ENCODE results near the gene NFATC2. TPM values are rescaled to one million over a fixed set of nuclear protein-coding genes. Genes with fewer than 3 reads are reported as not detected.
"Not testable (repeated sequence)": the region's sequence is repeated elsewhere in the genome, so short reads cannot be mapped to it uniquely, and the experiment has no call there.

NFATC2 gene
- total RNA-seq, 6 experiments from 2014 or later = 3.9 to 7.1 (median 4.7) TPM

DNA sequence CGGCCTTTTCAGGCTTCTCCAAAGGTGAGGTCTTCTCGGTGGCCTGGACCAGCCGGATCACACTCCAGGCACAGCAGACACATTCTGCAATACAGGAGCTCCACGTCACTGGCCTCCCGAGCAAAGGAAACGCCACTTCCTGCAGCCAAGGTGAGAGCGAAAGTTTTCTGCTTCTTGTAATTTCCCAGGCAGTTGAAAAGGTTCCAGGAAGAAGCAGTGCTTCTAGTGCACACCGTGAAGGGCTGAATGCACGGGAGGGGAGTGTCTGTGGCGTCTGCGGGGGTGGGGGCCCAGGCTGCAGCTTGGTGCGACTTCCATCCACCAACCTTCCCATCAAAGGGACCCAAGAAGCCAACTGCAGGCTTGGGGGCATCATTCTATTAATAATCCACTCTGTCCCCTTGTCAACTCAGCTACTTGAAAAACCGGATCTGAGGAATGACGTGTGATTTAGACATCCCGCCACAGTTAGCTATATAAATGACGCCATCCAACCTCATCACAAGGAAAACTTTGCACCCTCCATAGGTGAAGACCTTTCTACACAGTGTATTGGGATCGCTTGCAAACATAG lies 61.1 kb downstream of the NFATC2 start:
- no peak overlapping the region for H3K27ac ChIP-seq
- H3K4me3 ChIP-seq = no peak overlapping the region
- no peaks in the 10 kb centered on the region for H3K9me3 ChIP-seq
- intact Hi-C loops (cut with DNase I) = no loop called here
- no peak for DNase-seq
- ATAC-seq = no peak
- no peaks in the 10 kb centered on the region for H3K36me3 ChIP-seq
- no peaks in the 10 kb centered on the region for H3K27me3 ChIP-seq
- TF ChIP-seq CTCF (IDR thresholded peaks at IDR 0.05) = no peak
- TF ChIP-seq POLR2A (IDR thresholded peaks at IDR 0.05) = no peak
- H3K4me1 ChIP-seq = no peaks in the 10 kb centered on the region
- WGBS (ENCODE audit: insufficient coverage, low coverage, low lambda C conversion rate, missing lambda C conversion rate) = 70% methylated on average over 14 of the region's 17 CpGs

- Histone ChIP-seq H3K36me3 (no peaks in the 10 kb centered on the region), H3K9me3 (no peaks in the 10 kb centered on the region), H3K27ac (no peak overlapping the region), H3K4me1 (no peaks in the 10 kb centered on the region), H3K4me3 (no peak overlapping the region), H3K27me3 (no peaks in the 10 kb centered on the region)
- no peak for TF ChIP-seq CTCF (IDR thresholded peaks at IDR 0.05)
- no peak for TF ChIP-seq POLR2A (IDR thresholded peaks at IDR 0.05)
- ATAC-seq (no peak), DNase-seq (no peak)
- intact Hi-C loops (cut with DNase I) = no loop called here
- 89% methylated on average over 9 of the region's 14 CpGs for WGBS (ENCODE audit: insufficient coverage, low coverage, low lambda C conversion rate, missing lambda C conversion rate)
These were observed 61.8 kb downstream of the NFATC2 start for GRCh38 chr20:51480507-51481270.

DNA sequence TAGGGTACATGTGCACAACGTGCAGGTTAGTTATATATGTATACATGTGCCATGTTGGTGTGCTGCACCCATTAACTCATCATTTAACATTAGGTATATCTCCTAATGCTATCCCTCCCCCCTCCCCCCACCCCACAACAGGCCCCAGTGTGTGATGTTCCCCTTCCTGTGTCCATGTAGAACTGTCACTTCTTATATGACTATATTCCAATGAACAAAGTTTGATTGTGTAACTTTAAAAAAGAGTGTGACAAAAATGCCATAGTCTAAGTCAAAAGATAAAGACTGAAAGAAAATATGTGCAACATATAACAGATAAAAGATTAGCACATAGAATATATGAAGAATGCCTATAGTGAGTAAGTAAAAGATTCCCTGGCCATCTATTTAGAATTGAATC lies 66.4 kb downstream of the NFATC2 start:
- H3K4me1 ChIP-seq; H3K27ac ChIP-seq; H3K9me3 ChIP-seq; H3K27me3 ChIP-seq; intact Hi-C loops (cut with DNase I); DNase-seq; H3K4me3 ChIP-seq; ATAC-seq: not testable (repeated sequence)
- WGBS (ENCODE audit: insufficient coverage, low coverage, low lambda C conversion rate, missing lambda C conversion rate) = 67% methylated on average over 1 of the region's 1 CpG
- H3K36me3 ChIP-seq = peaks cover 0 to 18% (median 0%) of the 10 kb centered on the region in 4 donors

- Histone ChIP-seq H3K36me3 (peaks cover 0 to 21% (median 0%) of the 10 kb centered on the region in 4 donors), H3K27me3 (no peaks in the 10 kb centered on the region), H3K4me3 (no peak overlapping the region), H3K9me3 (no peaks in the 10 kb centered on the region), H3K27ac (no peak overlapping the region), H3K4me1 (no peaks in the 10 kb centered on the region)
- ATAC-seq (no peak), DNase-seq (no peak)
- 73% methylated on average over 3 of the region's 19 CpGs for WGBS (ENCODE audit: insufficient coverage, low coverage, low lambda C conversion rate, missing lambda C conversion rate)
- TF ChIP-seq CTCF (IDR thresholded peaks at IDR 0.05) = no peak
- no peak for TF ChIP-seq POLR2A (IDR thresholded peaks at IDR 0.05)
- intact Hi-C loops (cut with DNase I) = no loop called here
These were observed 68.7 kb downstream of the NFATC2 start for GRCh38 chr20:51473771-51474170.

- H3K27ac ChIP-seq = no peak overlapping the region
- TF ChIP-seq CTCF (IDR thresholded peaks at IDR 0.05) (no peak), POLR2A (IDR thresholded peaks at IDR 0.05) (no peak)
- no peaks in the 10 kb centered on the region for H3K27me3 ChIP-seq
- WGBS (ENCODE audit: insufficient coverage, low coverage, low lambda C conversion rate, missing lambda C conversion rate) = 90% methylated on average over 2 of the region's 4 CpGs
- H3K9me3 ChIP-seq = no peaks in the 10 kb centered on the region
- intact Hi-C loops (cut with DNase I) = no loop called here
- H3K36me3 ChIP-seq = peaks cover 0 to 21% (median 0%) of the 10 kb centered on the region in 4 donors
- ATAC-seq (no peak), DNase-seq (no peak)
- H3K4me1 ChIP-seq = no peaks in the 10 kb centered on the region
- no peak overlapping the region for H3K4me3 ChIP-seq
These were observed 69.3 kb downstream of the NFATC2 start for GRCh38 chr20:51473256-51473655.
